ENCODE results near the gene ZBTB46. TPM values are rescaled to one million over a fixed set of nuclear protein-coding genes. Genes with fewer than 3 reads are reported as not detected.

The ZBTB46 gene, protein sequence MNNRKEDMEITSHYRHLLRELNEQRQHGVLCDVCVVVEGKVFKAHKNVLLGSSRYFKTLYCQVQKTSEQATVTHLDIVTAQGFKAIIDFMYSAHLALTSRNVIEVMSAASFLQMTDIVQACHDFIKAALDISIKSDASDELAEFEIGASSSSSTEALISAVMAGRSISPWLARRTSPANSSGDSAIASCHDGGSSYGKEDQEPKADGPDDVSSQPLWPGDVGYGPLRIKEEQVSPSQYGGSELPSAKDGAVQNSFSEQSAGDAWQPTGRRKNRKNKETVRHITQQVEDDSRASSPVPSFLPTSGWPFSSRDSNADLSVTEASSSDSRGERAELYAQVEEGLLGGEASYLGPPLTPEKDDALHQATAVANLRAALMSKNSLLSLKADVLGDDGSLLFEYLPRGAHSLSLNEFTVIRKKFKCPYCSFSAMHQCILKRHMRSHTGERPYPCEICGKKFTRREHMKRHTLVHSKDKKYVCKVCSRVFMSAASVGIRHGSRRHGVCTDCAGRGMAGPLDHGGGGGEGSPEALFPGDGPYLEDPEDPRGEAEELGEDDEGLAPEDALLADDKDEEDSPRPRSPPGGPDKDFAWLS
- 0.42 and 0.93 TPM in 2 replicates for total RNA-seq

GRCh38 chr20:63830841-63831588, at the start of gene ZBTB46:
ZBTB46 (minus strand) TSS chr20:63831264; CDS start chr20:63790757, 40,507 bp downstream.

DNA sequence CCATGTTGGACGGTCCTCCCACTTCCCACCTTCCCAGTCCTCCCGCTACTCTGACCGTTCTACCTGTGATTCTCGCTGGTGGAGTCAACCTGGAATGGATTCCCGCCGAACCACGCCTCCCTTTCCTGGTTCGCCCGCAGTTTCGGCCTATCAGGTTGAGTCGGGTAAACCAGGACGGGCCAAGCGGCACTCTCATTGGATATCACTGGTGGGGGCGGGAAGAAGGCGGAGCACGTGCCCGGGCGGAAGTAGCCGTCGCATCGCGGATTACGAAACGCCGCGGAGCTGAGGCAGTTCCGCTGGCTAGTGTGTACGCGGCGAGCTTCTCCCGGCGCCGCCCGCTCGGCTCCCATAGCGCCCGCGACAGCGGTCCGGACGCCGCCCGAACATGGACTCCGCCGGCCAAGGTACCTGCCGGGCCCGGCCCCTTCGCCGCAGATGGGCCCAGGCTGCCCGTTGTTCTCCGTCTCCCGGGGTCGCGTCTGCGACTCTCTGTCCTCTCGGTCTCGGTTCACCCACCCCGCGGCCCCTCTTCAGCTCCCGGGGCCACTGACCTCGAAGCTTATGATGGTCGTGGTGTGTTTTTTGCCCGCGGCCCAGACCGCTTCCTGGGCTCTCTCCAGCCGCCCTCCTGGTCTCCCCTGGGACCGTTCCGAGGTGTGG, 34.0 kb upstream of the ZBTB46 start, which contains the start of gene TPD52L2:
TPD52L2 (plus strand) TSS at position 293 of the 663 bp plus-strand sequence; CDS start at position 389, 96 bp downstream.

GRCh38 chr20:63861365-63861934, 30.4 kb upstream of the ZBTB46 start, which contains the start of gene ABHD16B:
ABHD16B (plus strand) TSS chr20:63861498; CDS start chr20:63861541, 43 bp downstream.

DNA sequence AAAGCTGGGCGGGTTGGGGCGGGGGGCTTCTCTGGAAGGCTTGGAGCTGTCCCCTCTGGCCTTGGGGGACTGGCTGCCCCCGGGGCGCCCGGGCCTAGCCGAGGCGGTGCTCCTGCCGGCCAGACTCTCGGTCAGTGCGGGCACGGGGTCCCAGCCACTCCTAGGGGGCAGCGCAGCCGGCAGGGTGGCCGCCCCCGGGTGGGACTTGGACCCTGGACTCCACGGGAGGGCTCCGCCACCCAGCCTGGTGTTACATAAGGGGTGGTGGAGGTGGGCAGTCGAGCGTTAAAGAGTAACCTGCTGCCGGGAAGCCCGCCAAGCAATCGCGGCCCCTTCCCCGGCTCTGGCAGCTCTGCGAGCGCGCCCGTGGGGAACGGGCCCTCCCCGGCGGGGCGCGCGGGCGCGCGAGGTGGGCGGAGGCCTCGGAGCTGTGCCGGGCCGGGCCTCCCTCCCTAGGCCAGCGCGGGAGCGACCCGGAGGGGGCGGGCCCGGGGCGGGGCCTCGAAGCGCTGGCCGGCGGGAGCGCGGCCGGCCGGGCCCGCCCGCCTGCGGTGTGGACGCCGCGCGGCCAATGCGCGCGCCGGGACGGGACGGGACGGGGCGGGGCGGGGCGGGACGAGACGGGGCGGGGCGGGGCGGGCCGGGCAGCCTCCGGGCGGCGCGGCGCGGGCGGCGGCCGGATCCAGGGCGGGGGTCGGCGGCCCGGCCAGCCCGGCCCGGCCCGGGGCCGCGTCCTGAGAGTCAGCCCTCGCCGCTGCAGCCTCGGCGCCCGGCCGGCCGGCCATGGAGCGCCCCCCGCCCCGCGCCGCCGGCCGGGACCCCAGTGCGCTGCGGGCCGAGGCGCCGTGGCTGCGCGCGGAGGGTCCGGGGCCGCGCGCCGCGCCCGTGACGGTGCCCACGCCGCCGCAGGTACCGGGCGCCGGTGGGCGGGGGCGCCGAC, 91.7 kb downstream of the ZBTB46 start, which contains the start of gene SLC2A4RG:
SLC2A4RG (plus strand) TSS at position 647 of the 940 bp plus-strand sequence; CDS start at position 784, 137 bp downstream.

GRCh38 chr20:63735859-63736718, 95.0 kb downstream of the ZBTB46 start, which contains the start of gene LIME1:
LIME1 (plus strand) TSS chr20:63736664; CDS start chr20:63737550, 886 bp downstream.

GRCh38 chr20:63707558-63708300, 123.3 kb downstream of the ZBTB46 start, which contains the start of the genes ARFRP1 and ZGPAT:
ARFRP1 (minus strand) TSS chr20:63707976; CDS start chr20:63707091, 885 bp downstream.
ZGPAT (plus strand) TSS chr20:63708039; CDS start chr20:63708581, 542 bp downstream.

GRCh38 chr20:63696628-63697356, 134.3 kb downstream of the ZBTB46 start, which contains the start of gene TNFRSF6B:
TNFRSF6B (plus strand) TSS chr20:63696652; CDS start chr20:63696768, 116 bp downstream.

Other genes with a start within 250 kb of the ZBTB46 start
- 7.5 and 11.6 TPM in 2 replicates for gene GMEB2, start 204.2 kb downstream of the ZBTB46 start, total RNA-seq
- gene STMN3, start 177.8 kb downstream of the ZBTB46 start, total RNA-seq: 4.1 and 5.6 TPM in 2 replicates
- 12.5 and 13.0 TPM in 2 replicates for gene RTEL1, start 173.0 kb downstream of the ZBTB46 start, total RNA-seq
- gene TNFRSF6B, start 134.6 kb downstream of the ZBTB46 start, total RNA-seq: 31.8 and 39.1 TPM in 2 replicates
- gene ARFRP1, start 123.3 kb downstream of the ZBTB46 start, total RNA-seq: 37.6 and 49.9 TPM in 2 replicates
- 22.0 and 35.1 TPM in 2 replicates for gene ZGPAT, start 123.2 kb downstream of the ZBTB46 start, total RNA-seq
- 6.3 and 10.9 TPM in 2 replicates for gene LIME1, start 94.6 kb downstream of the ZBTB46 start, total RNA-seq
- 88.0 and 107 TPM in 2 replicates for gene SLC2A4RG, start 91.5 kb downstream of the ZBTB46 start, total RNA-seq
- gene ABHD16B, start 30.2 kb upstream of the ZBTB46 start, total RNA-seq: not detected in 2 replicates
- gene TPD52L2, start 34.0 kb upstream of the ZBTB46 start, total RNA-seq: 85.5 and 103 TPM in 2 replicates
- gene DNAJC5, start 63.9 kb upstream of the ZBTB46 start, total RNA-seq: 70.0 and 72.2 TPM in 2 replicates
- 9.5 and 23.1 TPM in 2 replicates for gene UCKL1, start 125.2 kb upstream of the ZBTB46 start, total RNA-seq
- 10.5 and 14.2 TPM in 2 replicates for gene ZNF512B, start 138.7 kb upstream of the ZBTB46 start, total RNA-seq
- gene SAMD10, start 148.4 kb upstream of the ZBTB46 start, total RNA-seq: 11.1 and 11.6 TPM in 2 replicates
- 38.0 and 43.2 TPM in 2 replicates for gene PRPF6, start 149.9 kb upstream of the ZBTB46 start, total RNA-seq
- gene C20orf204, start 204.9 kb upstream of the ZBTB46 start, total RNA-seq: 0.14 and 0.74 TPM in 2 replicates
- gene SOX18, start 218.4 kb upstream of the ZBTB46 start, total RNA-seq: 0.07 TPM in 1 of 2 replicates, not detected in the other
- 9.5 and 10.0 TPM in 2 replicates for gene TCEA2, start 231.9 kb upstream of the ZBTB46 start, total RNA-seq
- gene RGS19, start 248.3 kb upstream of the ZBTB46 start, total RNA-seq: 21.4 and 22.6 TPM in 2 replicates
- 0.28 and 1.6 TPM in 2 replicates for gene OPRL1, start 248.8 kb upstream of the ZBTB46 start, total RNA-seq